ENCODE data around the gene SFPQ. TPM values are rescaled to one million over a fixed set of nuclear protein-coding genes. Genes with fewer than 3 reads are reported as not detected.

Gene SFPQ
- total RNA-seq, 1 experiment from 2014 or later, result 299 TPM

DNA sequence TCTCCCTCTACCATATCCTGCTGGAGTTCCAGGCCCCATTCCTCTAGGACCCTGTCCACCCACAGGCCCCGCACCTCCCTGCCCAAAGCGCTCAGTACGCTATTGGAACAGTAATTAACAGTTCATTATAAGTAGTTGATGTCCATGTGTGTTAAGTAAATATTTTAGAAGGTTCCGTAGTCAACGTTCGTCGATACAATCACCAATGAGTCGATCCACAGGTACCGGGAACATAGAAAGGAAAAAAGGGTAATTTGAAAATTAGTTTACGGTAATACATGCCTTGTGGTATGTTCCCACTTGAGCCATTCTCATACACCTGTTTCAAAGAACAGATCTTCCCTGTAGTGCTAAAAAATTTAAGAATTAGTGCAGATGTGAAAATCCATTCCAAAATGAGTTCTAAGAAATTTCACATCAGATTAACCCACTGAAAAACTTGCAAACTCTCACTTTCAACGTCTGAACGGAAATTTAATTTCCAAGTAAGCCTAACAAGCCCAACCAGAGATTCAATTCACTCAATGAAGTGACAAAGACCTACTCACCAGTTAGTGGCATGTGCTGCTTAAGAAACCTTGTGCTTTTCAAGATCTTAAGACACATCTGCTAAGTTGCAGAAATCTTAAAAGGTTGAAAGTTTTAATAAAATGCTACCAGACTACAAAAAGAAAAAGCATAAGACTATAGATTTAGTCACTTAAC is 8.3 kb downstream of the SFPQ start:
- H3K9me2 ChIP-seq (ENCODE audit: insufficient read depth), result no peaks in the 10 kb centered on the region
- H3K9me3 ChIP-seq (ENCODE audit: insufficient read depth, low read depth), result no peaks in the 10 kb centered on the region
- TF ChIP-seq, protein P1, sequence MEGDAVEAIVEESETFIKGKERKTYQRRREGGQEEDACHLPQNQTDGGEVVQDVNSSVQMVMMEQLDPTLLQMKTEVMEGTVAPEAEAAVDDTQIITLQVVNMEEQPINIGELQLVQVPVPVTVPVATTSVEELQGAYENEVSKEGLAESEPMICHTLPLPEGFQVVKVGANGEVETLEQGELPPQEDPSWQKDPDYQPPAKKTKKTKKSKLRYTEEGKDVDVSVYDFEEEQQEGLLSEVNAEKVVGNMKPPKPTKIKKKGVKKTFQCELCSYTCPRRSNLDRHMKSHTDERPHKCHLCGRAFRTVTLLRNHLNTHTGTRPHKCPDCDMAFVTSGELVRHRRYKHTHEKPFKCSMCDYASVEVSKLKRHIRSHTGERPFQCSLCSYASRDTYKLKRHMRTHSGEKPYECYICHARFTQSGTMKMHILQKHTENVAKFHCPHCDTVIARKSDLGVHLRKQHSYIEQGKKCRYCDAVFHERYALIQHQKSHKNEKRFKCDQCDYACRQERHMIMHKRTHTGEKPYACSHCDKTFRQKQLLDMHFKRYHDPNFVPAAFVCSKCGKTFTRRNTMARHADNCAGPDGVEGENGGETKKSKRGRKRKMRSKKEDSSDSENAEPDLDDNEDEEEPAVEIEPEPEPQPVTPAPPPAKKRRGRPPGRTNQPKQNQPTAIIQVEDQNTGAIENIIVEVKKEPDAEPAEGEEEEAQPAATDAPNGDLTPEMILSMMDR (conservative IDR thresholded peaks at IDR 0.05), result no peak
- no peak for TF ChIP-seq EZH2 (IDR thresholded peaks at IDR 0.05; ENCODE audit: low read depth)
- no peaks in the 10 kb centered on the region for H3K27me3 ChIP-seq (ENCODE audit: insufficient read depth, low read depth)
- ChIA-PET POLR2A (ENCODE audit: unreplicated experiment) (no interaction called here), CTCF (no interaction called here)
- no peak overlapping the region for H3K4me3 ChIP-seq
- H3K4me1 ChIP-seq (replicated peaks; ENCODE audit: insufficient read depth), result peaks cover 13% of the 10 kb centered on the region
- no peak overlapping the region for H3K27ac ChIP-seq
- peaks cover 97% of the 10 kb centered on the region for H3K36me3 ChIP-seq (ENCODE audit: low read depth)
- no peak for DNase-seq
- no TSS peak for BruUV-seq (replicated peaks)
- peaks cover 100% of the 10 kb centered on the region for H3K79me2 ChIP-seq (ENCODE audit: low read depth)
- intact Hi-C loops (cut with micrococcal nuclease; ENCODE audit: unreplicated experiment), result no loop called here
- H3K4me2 ChIP-seq, result no peak overlapping the region
- peaks cover 98% of the 10 kb centered on the region for H3F3A ChIP-seq (ENCODE audit: insufficient read depth, low read depth)
- H4K20me1 ChIP-seq (ENCODE audit: insufficient read depth), result peaks cover 99% of the 10 kb centered on the region
- no peak overlapping the region for H2AFZ ChIP-seq

GRCh38 chr1:35181790-35182455 is 11.0 kb downstream of the SFPQ start:
- Histone ChIP-seq H3K4me1 (replicated peaks; ENCODE audit: insufficient read depth) (no peaks in the 10 kb centered on the region), H3K27ac (no peak overlapping the region), H3K79me2 (ENCODE audit: low read depth) (peaks cover 83% of the 10 kb centered on the region), H3K9me3 (ENCODE audit: insufficient read depth, low read depth) (no peaks in the 10 kb centered on the region), H3K27me3 (ENCODE audit: insufficient read depth, low read depth) (no peaks in the 10 kb centered on the region), H3K9me2 (ENCODE audit: insufficient read depth) (no peaks in the 10 kb centered on the region), H3K36me3 (ENCODE audit: low read depth) (peaks cover 96% of the 10 kb centered on the region), H3F3A (ENCODE audit: insufficient read depth, low read depth) (peaks cover 99% of the 10 kb centered on the region), H3K4me2 (no peak overlapping the region), H4K20me1 (ENCODE audit: insufficient read depth) (peaks cover 98% of the 10 kb centered on the region), H2AFZ (no peak overlapping the region), H3K4me3 (no peak overlapping the region)
- ChIA-PET POLR2A (ENCODE audit: unreplicated experiment) (no interaction called here), CTCF (no interaction called here)
- intact Hi-C loops (cut with micrococcal nuclease; ENCODE audit: unreplicated experiment), result no loop called here
- no TSS peak for BruUV-seq (replicated peaks)
- no peak for DNase-seq
- TF ChIP-seq, protein P1 (conservative IDR thresholded peaks at IDR 0.05), result no peak
- no peak for TF ChIP-seq EZH2 (IDR thresholded peaks at IDR 0.05; ENCODE audit: low read depth)

- no TSS peak for BruUV-seq (replicated peaks)
- Histone ChIP-seq H3K36me3 (ENCODE audit: low read depth) (peaks cover 88% of the 10 kb centered on the region), H3K4me3 (no peak overlapping the region), H2AFZ (no peak overlapping the region), H4K20me1 (ENCODE audit: insufficient read depth) (peaks cover 98% of the 10 kb centered on the region), H3K9me2 (ENCODE audit: insufficient read depth) (no peaks in the 10 kb centered on the region), H3F3A (ENCODE audit: insufficient read depth, low read depth) (peaks cover 100% of the 10 kb centered on the region), H3K4me1 (replicated peaks; ENCODE audit: insufficient read depth) (no peaks in the 10 kb centered on the region), H3K9me3 (ENCODE audit: insufficient read depth, low read depth) (no peaks in the 10 kb centered on the region), H3K79me2 (ENCODE audit: low read depth) (peaks cover 72% of the 10 kb centered on the region), H3K4me2 (no peak overlapping the region), H3K27me3 (ENCODE audit: insufficient read depth, low read depth) (no peaks in the 10 kb centered on the region), H3K27ac (no peak overlapping the region)
- TF ChIP-seq EZH2 (IDR thresholded peaks at IDR 0.05; ENCODE audit: low read depth), result no peak
- TF ChIP-seq, protein P1 (conservative IDR thresholded peaks at IDR 0.05), result no peak
- ChIA-PET POLR2A (ENCODE audit: unreplicated experiment) (interaction anchor here (0.7 kb wide), 1 partner anchor 530 kb away, joined by 3 read pairs; no protein-coding TSS in a partner anchor), CTCF (no interaction called here)
- intact Hi-C loops (cut with micrococcal nuclease; ENCODE audit: unreplicated experiment), result no loop called here
- no peak for DNase-seq
Measured at GRCh38 chr1:35180776-35181374, 12.1 kb downstream of the SFPQ start.
